IMR-90 (cell line): ENCODE measurements around the gene VPS18. TPM values are rescaled to one million over a fixed set of nuclear protein-coding genes. Genes with fewer than 3 reads are reported as not detected.

Experiments used
- ATAC-seq: fragments of 200-7000 bp; cut with Tn5 transposase; 2 replicates; pipeline ENCODE4 v1.9.1; 2020; ENCODE audit warnings: low read depth, mild to moderate bottlenecking, moderate library complexity
- BruUV-seq: library from RNA; stranded (reverse); fragments of 400-500 nt; replicated peaks from 2 replicates; lab custom pipeline; 2021; lab: Mats Ljungman, UMichigan
- CTCF ChIA-PET: fragments of 300-600 bp; formaldehyde crosslinking; extraction: SDS; loops from one replicate; lab custom pipeline; 2021; ENCODE audit warnings: antibody characterized with exemption; lab: Yijun Ruan, JAX
- POLR2A ChIA-PET: fragments of 300-600 bp; sonication (Branson Sonifier 250); formaldehyde crosslinking; loops from one replicate; lab custom pipeline; 2022; ENCODE audit warnings: antibody characterized with exemption; ENCODE audit not compliant: unreplicated experiment; lab: Charles Lee
- DNase-seq: peaks from one replicate; pipeline ENCODE4 v3.0.0; 2013
- H2AFZ ChIP-seq: replicated peaks from 2 replicates; pipeline ENCODE3; 2013; ENCODE audit warnings: low read length, mild to moderate bottlenecking; ENCODE audit not compliant: poor library complexity
- H2AK5ac ChIP-seq: 2 replicates; pipeline ENCODE4 v1.6.1; 2013; ENCODE audit warnings: low read depth, low read length, inconsistent platforms
- H2AK9ac ChIP-seq: replicated peaks from 2 replicates; pipeline ENCODE3; 2013; ENCODE audit warnings: mild to moderate bottlenecking, low read depth, low read length, moderate library complexity; ENCODE audit not compliant: poor library complexity
- H2BK120ac ChIP-seq: 2 replicates; pipeline ENCODE4 v1.6.1; 2013; ENCODE audit warnings: low read depth, low read length, inconsistent platforms
- H2BK15ac ChIP-seq: 3 replicates; pipeline ENCODE4 v1.6.1; 2013; ENCODE audit warnings: low read depth, low read length, inconsistent platforms
- H2BK20ac ChIP-seq: 2 replicates; pipeline ENCODE4 v1.6.1; 2013; ENCODE audit warnings: low read depth, mild to moderate bottlenecking, inconsistent platforms, low read length, moderate library complexity
- H2BK5ac ChIP-seq: 2 replicates; pipeline ENCODE4 v1.6.1; 2013; ENCODE audit warnings: mild to moderate bottlenecking, low read depth, low read length, inconsistent platforms; ENCODE audit not compliant: poor library complexity, severe bottlenecking
- H3K14ac ChIP-seq: replicated peaks from 2 replicates; pipeline ENCODE4 v1.6.1; 2013; ENCODE audit warnings: low read depth, low read length, inconsistent platforms
- H3K18ac ChIP-seq: 2 replicates; pipeline ENCODE4 v1.6.1; 2013; ENCODE audit warnings: low read depth, low read length, control low read depth
- H3K23ac ChIP-seq: 2 replicates; pipeline ENCODE4 v1.6.1; 2013; ENCODE audit warnings: low read depth, low read length, inconsistent platforms
- H3K27ac ChIP-seq: 2 replicates; pipeline ENCODE4 v1.5.1; 2013; ENCODE audit warnings: mild to moderate bottlenecking, control low read depth, low read length; ENCODE audit not compliant: insufficient read depth
- H3K27me3 ChIP-seq: 2 replicates; pipeline ENCODE4 v1.6.1; 2013; ENCODE audit warnings: low read length; ENCODE audit not compliant: control insufficient read depth, insufficient read depth
- H3K36me3 ChIP-seq: 2 replicates; pipeline ENCODE4 v1.6.1; 2013; ENCODE audit warnings: low read length, mixed read lengths; ENCODE audit not compliant: control insufficient read depth, insufficient read depth
- H3K4ac ChIP-seq: 2 replicates; pipeline ENCODE4 v1.6.1; 2013; ENCODE audit warnings: low read depth, low read length, inconsistent platforms
- H3K4me1 ChIP-seq: 2 replicates; pipeline ENCODE4 v1.6.1; 2013; ENCODE audit warnings: low read length, mixed read lengths; ENCODE audit not compliant: control insufficient read depth, insufficient read depth
- H3K4me2 ChIP-seq: 2 replicates; pipeline ENCODE4 v1.6.1; 2013; ENCODE audit warnings: low read depth, mild to moderate bottlenecking, control low read depth, low read length, moderate library complexity
- H3K4me3 ChIP-seq: 2 replicates; pipeline ENCODE4 v1.5.1; 2013; ENCODE audit warnings: low read depth, mild to moderate bottlenecking, control low read depth, low read length, moderate library complexity; ENCODE audit not compliant: insufficient read depth
- H3K56ac ChIP-seq: 2 replicates; pipeline ENCODE4 v1.6.1; 2013; ENCODE audit warnings: low read length, inconsistent platforms; ENCODE audit not compliant: insufficient read depth; ENCODE audit errors: extremely low read depth
- H3K79me1 ChIP-seq, 2 experiments: 2 replicates each; pipeline ENCODE4 v1.6.1; 2013; ENCODE audit warnings: low read length in 2 of 2, inconsistent platforms in 1 of 2, low read depth in 1 of 2
- H3K9ac ChIP-seq: 2 replicates; pipeline ENCODE4 v1.6.1; 2013; ENCODE audit warnings: low read depth, low read length, control low read depth
- H3K9me1 ChIP-seq: 2 replicates; pipeline ENCODE4 v1.6.1; 2013; ENCODE audit warnings: low read length, inconsistent platforms; ENCODE audit not compliant: insufficient read depth
- H3K9me3 ChIP-seq: 2 replicates; pipeline ENCODE4 v1.6.1; 2013; ENCODE audit warnings: low read length; ENCODE audit not compliant: control insufficient read depth, insufficient read depth
- H4K20me1 ChIP-seq: 2 replicates; pipeline ENCODE4 v1.6.1; 2013; ENCODE audit warnings: low read length, inconsistent platforms; ENCODE audit not compliant: insufficient read depth
- H4K5ac ChIP-seq: 2 replicates; pipeline ENCODE4 v1.6.1; 2013; ENCODE audit warnings: mild to moderate bottlenecking, low read depth, low read length, control low read depth
- H4K8ac ChIP-seq, 2 experiments: 2 replicates each; pipeline ENCODE4 v1.6.1; 2013; ENCODE audit warnings: low read depth in 2 of 2, low read length in 2 of 2, control low read depth in 1 of 2, inconsistent platforms in 1 of 2
- H4K91ac ChIP-seq: 2 replicates; pipeline ENCODE4 v1.6.1; 2013; ENCODE audit warnings: low read depth, low read length, inconsistent platforms; ENCODE audit not compliant: insufficient read depth
- CHD1 ChIP-seq: IDR thresholded peaks from 2 replicates; pipeline ENCODE4 v1.6.1; 2012; ENCODE audit warnings: low read depth, low read length, improper control_type of control experiment
- MAZ ChIP-seq: IDR thresholded peaks from 2 replicates; pipeline ENCODE4 v1.6.1; 2012; ENCODE audit warnings: low read depth, mild to moderate bottlenecking, low read length, improper control_type of control experiment, moderate library complexity, borderline replicate concordance
- MXI1 ChIP-seq: IDR thresholded peaks from 2 replicates; pipeline ENCODE4 v1.6.1; 2012; ENCODE audit warnings: low read depth, mild to moderate bottlenecking, low read length, moderate library complexity, borderline replicate concordance
- NFE2L2 ChIP-seq: fragments of 150-350 bp; IDR thresholded peaks from 2 replicates; pipeline ENCODE4 v1.6.1; 2016; ENCODE audit warnings: low read depth, mild to moderate bottlenecking, low read length
- RAD21 ChIP-seq: IDR thresholded peaks from 2 replicates; pipeline ENCODE4 v1.6.1; 2012; ENCODE audit warnings: low read length, improper control_type of control experiment
- RCOR1 ChIP-seq: IDR thresholded peaks from 2 replicates; pipeline ENCODE4 v1.6.1; 2012; ENCODE audit warnings: mild to moderate bottlenecking, low read length, improper control_type of control experiment; ENCODE audit not compliant: insufficient replicate concordance
- SMC3 ChIP-seq: fragments of 150-350 bp; IDR thresholded peaks from 2 replicates; pipeline ENCODE4 v1.6.1; 2016; ENCODE audit warnings: low read depth, mild to moderate bottlenecking, antibody characterized with exemption, low read length, moderate library complexity
- USF2 ChIP-seq: fragments of 150-350 bp; IDR thresholded peaks from 2 replicates; pipeline ENCODE4 v1.6.1; 2017; ENCODE audit warnings: mild to moderate bottlenecking, antibody characterized with exemption, low read length, low read depth
- WGBS, 2 experiments: methylation state at CpG; one replicate each; pipeline versions ENCODE4 v1.1.5 to v1.1.7; 2013; ENCODE audit warnings: missing lambda C conversion rate in 2 of 2; ENCODE audit not compliant: insufficient read length in 1 of 2; ENCODE audit errors: extremely low coverage in 2 of 2; 5-methylcytosine and 5-hydroxymethylcytosine counted together
- dilution Hi-C: fragments of 300-500 bp; cut with HindIII; formaldehyde crosslinking; loops from one replicate; pipeline ENCODE4 v1.14.3; 2018; ENCODE audit warnings: low sequenced_read_pairs; ENCODE audit not compliant: unreplicated experiment
- in situ Hi-C: fragments of 300-500 bp; cut with MboI; formaldehyde crosslinking; loops from 3 replicates; pipeline ENCODE4 v1.14.3; 2019; ENCODE audit warnings: low sequenced_read_pairs, inconsistent platforms, mixed read lengths
- intact Hi-C: fragments of 100-400 bp; cut with micrococcal nuclease; formaldehyde crosslinking; loops from 2 replicates; pipeline ENCODE4 v1.10.0; 2022
- polyA plus RNA-seq, 3 experiments: library from polyadenylated mRNA; depleted of rRNA; stranded (reverse); fragments of >200 nt; gene quantifications; 2 replicates each; pipeline ENCODE4 v1.2.3, GENCODE V29; 2012; ENCODE audit warnings: low replicate concordance in 1 of 3
- total RNA-seq: library from RNA; depleted of rRNA; stranded (reverse); fragments of >200 nt; gene quantifications from 2 replicates; pipeline ENCODE4 v1.2.3, GENCODE V29; 2012

VPS18 gene
- total and polyA plus RNA-seq, 2 of the 4 experiments (the other 2 are of a cell fraction) = 19.3 to 32.3 TPM

GRCh38 chr15:40927495-40927872 is 33.2 kb downstream of the VPS18 start:
- no peak overlapping the region for H2BK5ac ChIP-seq
- no peak overlapping the region for H3K4ac ChIP-seq
- no peak overlapping the region for H3K4me2 ChIP-seq
- H2BK120ac ChIP-seq = no peak overlapping the region
- H3K56ac ChIP-seq = no peak overlapping the region
- peaks cover 21% of the 10 kb centered on the region for H3K4me1 ChIP-seq
- H2AFZ ChIP-seq = peak overlapping the region; percentile 40
- dilution Hi-C loops (no loop called here), intact Hi-C loops (no loop called here), in situ Hi-C loops (no loop called here)
- H4K20me1 ChIP-seq = peaks cover 33% of the 10 kb centered on the region
- DNase-seq (no peak), ATAC-seq (no peak)
- H3K79me1 ChIP-seq = peaks cover 0 to 27% of the 10 kb centered on the region in 2 experiments; a peak in 3 of 4 replicates
- peaks cover 10% of the 10 kb centered on the region for H3K9me1 ChIP-seq
- no peak for TF ChIP-seq NFE2L2
- TF ChIP-seq MAZ = no peak
- TF ChIP-seq USF2 = no peak
- TF ChIP-seq MXI1 = no peak
- no peak for TF ChIP-seq SMC3
- no peak for TF ChIP-seq CHD1
- TF ChIP-seq RAD21 = no peak
- TF ChIP-seq RCOR1 = no peak
- no TSS peak for BruUV-seq
- H3K9me3 ChIP-seq = no peaks in the 10 kb centered on the region
- H2AK9ac ChIP-seq = no peak overlapping the region
- H3K14ac ChIP-seq = no peak overlapping the region
- no CpG with 5 or more reads among the region's 24 CpGs for whole genome bisulfite sequencing, 2 experiments
- no peak overlapping the region for H2BK20ac ChIP-seq
- peak overlapping the region; percentile 75; the same call in 1 of the 2 replicates for H3K23ac ChIP-seq
- no peak overlapping the region for H4K91ac ChIP-seq
- no peak overlapping the region for H2BK15ac ChIP-seq
- H3K27ac ChIP-seq = no peak overlapping the region
- H2AK5ac ChIP-seq = no peak overlapping the region
- H3K9ac ChIP-seq = no peak overlapping the region
- no peak overlapping the region for H3K4me3 ChIP-seq
- H4K8ac ChIP-seq = no peak overlapping the region
- no peaks in the 10 kb centered on the region for H3K36me3 ChIP-seq
- ChIA-PET POLR2A (no interaction called here), CTCF (interaction anchor here (1.0 to 2.5 kb wide), 4 partner anchors 14 to 91 kb away, joined by 3 to 6 read pairs (median 5); no protein-coding TSS in a partner anchor)
- H4K5ac ChIP-seq = no peak overlapping the region
- peaks cover 26% of the 10 kb centered on the region for H3K27me3 ChIP-seq
- no peak overlapping the region for H3K18ac ChIP-seq
